ENCODE measurements around the gene ZNF195.
"Not testable (repeated sequence)": the region's sequence is repeated elsewhere in the genome, so short reads cannot be mapped to it uniquely, and the experiment has no call there.

ZNF195 gene

GRCh38 chr11:3402181-3402860, 23.4 kb upstream of the ZNF195 start:
- not testable (repeated sequence) for DNase-seq

GRCh38 chr11:3401052-3401451, 22.1 kb upstream of the ZNF195 start:
- not testable (repeated sequence) for DNase-seq

- not testable (repeated sequence) for DNase-seq
These were observed 19.6 kb upstream of the ZNF195 start for GRCh38 chr11:3398509-3398908.

- not testable (repeated sequence) for DNase-seq
These were observed 19.2 kb upstream of the ZNF195 start for GRCh38 chr11:3398106-3398505.

GRCh38 chr11:3397210-3397609, 18.3 kb upstream of the ZNF195 start:
- not testable (repeated sequence) for DNase-seq

- DNase-seq: not testable (repeated sequence)
These were observed 16.5 kb upstream of the ZNF195 start for GRCh38 chr11:3395468-3395867.

- DNase-seq: not testable (repeated sequence)
These were observed 16.0 kb upstream of the ZNF195 start for GRCh38 chr11:3394956-3395355.

- DNase-seq: not testable (repeated sequence)
These were observed 14.5 kb upstream of the ZNF195 start for GRCh38 chr11:3393450-3393849.

GRCh38 chr11:3382613-3383285, 3.8 kb upstream of the ZNF195 start:
- DNase-seq: no peak

- DNase-seq: no peak
These were observed 2.8 kb upstream of the ZNF195 start for GRCh38 chr11:3381794-3382193.

- DNase-seq: no peak
These were observed 2.0 kb upstream of the ZNF195 start for GRCh38 chr11:3380706-3381545.

- DNase-seq: no peak
These were observed 3.4 kb downstream of the ZNF195 start for GRCh38 chr11:3375552-3375951.

GRCh38 chr11:3370311-3370870, 8.6 kb downstream of the ZNF195 start:
- no peak for DNase-seq

GRCh38 chr11:3369366-3369765, 9.6 kb downstream of the ZNF195 start:
- DNase-seq: no peak

GRCh38 chr11:3368199-3368598, 10.7 kb downstream of the ZNF195 start:
- DNase-seq: no peak

- no peak for DNase-seq
These were observed 11.7 kb downstream of the ZNF195 start for GRCh38 chr11:3367221-3367620.

GRCh38 chr11:3359092-3359824, 19.7 kb downstream of the ZNF195 start:
- no peak for DNase-seq

GRCh38 chr11:3357994-3358676, 20.8 kb downstream of the ZNF195 start:
- no peak for DNase-seq

GRCh38 chr11:3357302-3357701, 21.6 kb downstream of the ZNF195 start:
- no peak for DNase-seq

- no peak for DNase-seq
These were observed 22.1 kb downstream of the ZNF195 start for GRCh38 chr11:3356858-3357257.

GRCh38 chr11:3353066-3353465, 25.9 kb downstream of the ZNF195 start:
- no peak for DNase-seq

GRCh38 chr11:3347127-3347526, 31.8 kb downstream of the ZNF195 start:
- no peak for DNase-seq
